DOHH2 (cell line): ENCODE measurements around the gene SYT13.

Experiments used
- H3F3A ChIP-seq: fragments of 200-600 bp; sonication (generic), shearing (Covaris generic); 2 replicates; pipeline ENCODE4 v1.6.0; 2016; ENCODE audit warnings: antibody characterized with exemption, mild to moderate bottlenecking; ENCODE audit not compliant: control insufficient read depth, insufficient read depth
- H3K27ac ChIP-seq: fragments of 200-600 bp; sonication (generic); 2 replicates; pipeline ENCODE4 v1.5.1; 2014; ENCODE audit warnings: low read depth, mild to moderate bottlenecking, low read length, moderate library complexity
- H3K27me3 ChIP-seq: fragments of 200-600 bp; sonication (generic); 2 replicates; pipeline ENCODE4 v1.6.1; 2014; ENCODE audit warnings: mild to moderate bottlenecking, low read length, mixed read lengths; ENCODE audit not compliant: control insufficient read depth
- H3K36me3 ChIP-seq: fragments of 200-600 bp; sonication (generic); 2 replicates; pipeline ENCODE4 v1.6.1; 2014; ENCODE audit warnings: mild to moderate bottlenecking, low read length, moderate library complexity, mixed read lengths; ENCODE audit not compliant: control insufficient read depth
- H3K4me1 ChIP-seq: fragments of 200-600 bp; sonication (generic); 2 replicates; pipeline ENCODE4 v1.6.1; 2014; ENCODE audit warnings: mild to moderate bottlenecking, low read length, mixed read lengths; ENCODE audit not compliant: control insufficient read depth
- H3K4me2 ChIP-seq: fragments of 200-600 bp; sonication (generic); 2 replicates; pipeline ENCODE4 v1.6.0; 2014; ENCODE audit warnings: mild to moderate bottlenecking, low read length, moderate library complexity
- H3K4me3 ChIP-seq: fragments of 200-600 bp; sonication (generic); 2 replicates; pipeline ENCODE4 v1.5.1; 2014; ENCODE audit warnings: mild to moderate bottlenecking, low read length, mixed read lengths
- H3K79me2 ChIP-seq: fragments of 200-600 bp; sonication (generic); 2 replicates; pipeline ENCODE4 v1.6.1; 2014; ENCODE audit warnings: mild to moderate bottlenecking, low read length, mixed read lengths; ENCODE audit not compliant: control insufficient read depth
- H3K9me2 ChIP-seq: fragments of 200-600 bp; sonication (generic); replicated peaks from 2 replicates; pipeline ENCODE4 v1.6.1; 2014; ENCODE audit warnings: mild to moderate bottlenecking, low read length, mixed read lengths; ENCODE audit not compliant: control insufficient read depth
- H3K9me3 ChIP-seq: fragments of 200-600 bp; sonication (generic); 2 replicates; pipeline ENCODE4 v1.6.1; 2014; ENCODE audit warnings: antibody characterized with exemption, low read length, mixed read lengths; ENCODE audit not compliant: control insufficient read depth, insufficient read depth
- H4K20me1 ChIP-seq: fragments of 200-600 bp; sonication (generic); 2 replicates; pipeline ENCODE4 v1.6.0; 2014; ENCODE audit warnings: low read depth, mild to moderate bottlenecking, antibody characterized with exemption, low read length, moderate library complexity; ENCODE audit not compliant: control insufficient read depth, insufficient read depth
- CTCF ChIP-seq: fragments of 200-600 bp; sonication (generic); IDR thresholded peaks from one replicate; pipeline ENCODE4 v1.5.1; 2014; ENCODE audit warnings: antibody characterized with exemption, mild to moderate bottlenecking, low read depth, low read length; ENCODE audit not compliant: poor library complexity, severe bottlenecking
- EZH2phosphoT487 ChIP-seq: fragments of 200-600 bp; sonication (generic); IDR thresholded peaks from 2 replicates; pipeline ENCODE4 v1.6.1; 2017; ENCODE audit warnings: borderline replicate concordance, mild to moderate bottlenecking, antibody characterized with exemption, low read length, moderate library complexity, mixed read lengths

SYT13 gene

GRCh38 chr11:45275828-45276227 lies 10.3 kb downstream of the SYT13 start:
- Histone ChIP-seq H3K27ac (no peak overlapping the region), H3K9me2 (no peaks in the 10 kb centered on the region), H3K4me3 (no peak overlapping the region), H3K4me2 (no peak overlapping the region), H3K4me1 (no peaks in the 10 kb centered on the region), H3K9me3 (no peaks in the 10 kb centered on the region), H4K20me1 (no peaks in the 10 kb centered on the region), H3K36me3 (no peaks in the 10 kb centered on the region), H3F3A (no peaks in the 10 kb centered on the region), H3K79me2 (no peaks in the 10 kb centered on the region), H3K27me3 (peaks cover 21% of the 10 kb centered on the region; the same call in 1 of the 2 replicates)
- TF ChIP-seq EZH2phosphoT487 = no peak
- TF ChIP-seq CTCF = no peak

- Histone ChIP-seq H3F3A (no peaks in the 10 kb centered on the region), H3K4me1 (no peaks in the 10 kb centered on the region), H3K4me2 (no peak overlapping the region), H3K36me3 (no peaks in the 10 kb centered on the region), H3K27me3 (peaks cover 29% of the 10 kb centered on the region), H3K4me3 (no peak overlapping the region), H3K9me2 (no peaks in the 10 kb centered on the region), H3K27ac (no peak overlapping the region), H3K9me3 (no peaks in the 10 kb centered on the region), H4K20me1 (no peaks in the 10 kb centered on the region), H3K79me2 (no peaks in the 10 kb centered on the region)
- TF ChIP-seq EZH2phosphoT487 (no peak), CTCF (no peak)
Measured at GRCh38 chr11:45274206-45274605, 11.9 kb downstream of the SYT13 start.

- H3K27ac ChIP-seq = no peak overlapping the region
- TF ChIP-seq CTCF (no peak), EZH2phosphoT487 (no peak)
- no peaks in the 10 kb centered on the region for H3K36me3 ChIP-seq
- no peaks in the 10 kb centered on the region for H3K9me3 ChIP-seq
- peaks cover 29% of the 10 kb centered on the region for H3K27me3 ChIP-seq
- H3K9me2 ChIP-seq = no peaks in the 10 kb centered on the region
- no peaks in the 10 kb centered on the region for H3K79me2 ChIP-seq
- H3K4me2 ChIP-seq = no peak overlapping the region
- H4K20me1 ChIP-seq = no peaks in the 10 kb centered on the region
- no peaks in the 10 kb centered on the region for H3F3A ChIP-seq
- H3K4me3 ChIP-seq = no peak overlapping the region
- no peaks in the 10 kb centered on the region for H3K4me1 ChIP-seq
Measured at GRCh38 chr11:45273509-45273908, 12.6 kb downstream of the SYT13 start.

GRCh38 chr11:45272701-45273100 lies 13.4 kb downstream of the SYT13 start:
- Histone ChIP-seq H3K4me3 (no peak overlapping the region), H3K79me2 (no peaks in the 10 kb centered on the region), H3K4me1 (no peaks in the 10 kb centered on the region)

More at GRCh38 chr11:45272701-45273100, 13.4 kb downstream of the SYT13 start:
- Histone ChIP-seq H3K27me3 (peaks cover 29% of the 10 kb centered on the region), H3F3A (no peaks in the 10 kb centered on the region), H3K36me3 (no peaks in the 10 kb centered on the region), H4K20me1 (no peaks in the 10 kb centered on the region), H3K9me2 (no peaks in the 10 kb centered on the region), H3K4me2 (no peak overlapping the region), H3K27ac (no peak overlapping the region), H3K9me3 (no peaks in the 10 kb centered on the region)
- TF ChIP-seq CTCF (no peak), EZH2phosphoT487 (no peak)
